ENCODE data around the gene C11orf68. TPM values are rescaled to one million over a fixed set of nuclear protein-coding genes. Genes with fewer than 3 reads are reported as not detected.

The C11orf68 gene
- total and polyA plus RNA-seq, 10 of the 15 experiments (the other 5 are each of a cell fraction or from before 2014, with no cell fraction given): 3.0 to 25.4 (median 16.7) TPM

DNA sequence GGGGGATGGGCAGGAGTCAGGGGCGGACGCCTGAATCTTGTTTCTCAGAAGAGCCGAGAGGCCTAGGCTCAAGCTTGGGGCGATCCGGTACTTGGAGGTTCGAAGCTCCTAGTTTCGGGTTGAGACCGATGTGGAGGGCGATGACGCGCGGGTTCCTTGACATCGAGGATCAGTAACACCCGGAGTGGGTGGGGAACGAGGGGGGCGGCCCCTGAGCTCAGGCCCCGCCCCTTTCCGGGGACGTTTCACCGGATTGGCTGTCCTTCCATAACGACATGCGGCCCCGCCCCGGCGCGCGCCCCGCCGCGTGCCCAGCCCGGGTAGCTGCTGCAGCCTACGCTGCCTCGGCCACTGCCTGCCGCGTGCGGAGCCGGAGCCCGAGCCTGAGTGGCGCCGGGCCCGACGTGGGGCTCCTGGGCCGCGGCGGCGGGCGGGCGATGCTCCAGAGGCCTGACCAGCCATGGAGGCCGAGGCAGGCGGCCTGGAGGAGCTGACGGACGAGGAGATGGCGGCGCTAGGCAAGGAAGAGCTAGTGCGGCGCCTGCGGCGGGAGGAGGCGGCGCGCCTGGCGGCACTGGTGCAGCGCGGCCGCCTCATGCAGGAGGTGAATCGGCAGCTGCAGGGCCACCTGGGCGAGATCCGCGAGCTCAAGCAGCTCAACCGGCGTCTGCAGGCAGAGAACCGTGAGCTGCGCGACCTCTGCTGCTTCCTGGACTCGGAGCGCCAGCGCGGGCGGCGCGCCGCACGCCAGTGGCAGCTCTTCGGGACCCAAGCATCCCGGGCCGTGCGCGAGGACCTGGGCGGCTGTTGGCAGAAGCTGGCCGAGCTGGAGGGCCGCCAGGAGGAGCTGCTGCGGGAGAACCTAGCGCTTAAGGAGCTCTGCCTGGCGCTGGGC lies 28.3 kb downstream of the C11orf68 start, which contains the start of gene CCDC85B (continued):
- TF ChIP-seq NFYB (IDR thresholded peaks at IDR 0.05; ENCODE audit: insufficient read depth, low read depth, low read length) (peak; percentile 42; the same call in 1 of the 2 replicates), EP300 (IDR thresholded peaks at IDR 0.05; ENCODE audit: borderline replicate concordance in 1 of 2, control insufficient read depth in 1 of 2, low read depth in 2 of 2, low read length in 2 of 2) (no peak), NR2F1 (conservative IDR thresholded peaks at IDR 0.05) (peak; percentile 49; the same call in 1 of the 2 replicates), MEF2A (IDR thresholded peaks at IDR 0.05; ENCODE audit: insufficient read depth, low read depth, low read length) (no peak), CHD2 (IDR thresholded peaks at IDR 0.05; ENCODE audit: borderline replicate concordance, low read depth, low read length) (no peak), WRNIP1 (IDR thresholded peaks at IDR 0.05; ENCODE audit: borderline replicate concordance, low read depth, low read length) (no peak), SUZ12 (IDR thresholded peaks at IDR 0.05; ENCODE audit: unreplicated experiment) (no peak), IKZF1 (conservative IDR thresholded peaks at IDR 0.05) (peak; percentile 84), SREBF2 (IDR thresholded peaks at IDR 0.05; ENCODE audit: low read length) (no peak), ZNF24 (IDR thresholded peaks at IDR 0.05) (0 out of 2 replicates have a peak, but pooled peaks have one; percentile 51), SREBF1 (IDR thresholded peaks at IDR 0.05; ENCODE audit: low read length) (no peak), CBFB (IDR thresholded peaks at IDR 0.05; ENCODE audit: low read depth) (no peak), ATF7 (IDR thresholded peaks at IDR 0.05; ENCODE audit: low read depth) (peak; percentile 59; the same call in 1 of the 2 replicates), MTA3 (IDR thresholded peaks at IDR 0.05; ENCODE audit: borderline replicate concordance, low read length) (no peak), NFYA (IDR thresholded peaks at IDR 0.05; ENCODE audit: borderline replicate concordance, low read depth, low read length) (no peak), ASH2L (IDR thresholded peaks at IDR 0.05; ENCODE audit: borderline replicate concordance, low read depth) (0 out of 2 replicates have a peak, but pooled peaks have one; percentile 46)
- TF ChIP-seq, protein P1, sequence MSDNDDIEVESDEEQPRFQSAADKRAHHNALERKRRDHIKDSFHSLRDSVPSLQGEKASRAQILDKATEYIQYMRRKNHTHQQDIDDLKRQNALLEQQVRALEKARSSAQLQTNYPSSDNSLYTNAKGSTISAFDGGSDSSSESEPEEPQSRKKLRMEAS (IDR thresholded peaks at IDR 0.05; ENCODE audit: low read depth, low read length): peak; percentile 87
- TF ChIP-seq, protein P2, sequence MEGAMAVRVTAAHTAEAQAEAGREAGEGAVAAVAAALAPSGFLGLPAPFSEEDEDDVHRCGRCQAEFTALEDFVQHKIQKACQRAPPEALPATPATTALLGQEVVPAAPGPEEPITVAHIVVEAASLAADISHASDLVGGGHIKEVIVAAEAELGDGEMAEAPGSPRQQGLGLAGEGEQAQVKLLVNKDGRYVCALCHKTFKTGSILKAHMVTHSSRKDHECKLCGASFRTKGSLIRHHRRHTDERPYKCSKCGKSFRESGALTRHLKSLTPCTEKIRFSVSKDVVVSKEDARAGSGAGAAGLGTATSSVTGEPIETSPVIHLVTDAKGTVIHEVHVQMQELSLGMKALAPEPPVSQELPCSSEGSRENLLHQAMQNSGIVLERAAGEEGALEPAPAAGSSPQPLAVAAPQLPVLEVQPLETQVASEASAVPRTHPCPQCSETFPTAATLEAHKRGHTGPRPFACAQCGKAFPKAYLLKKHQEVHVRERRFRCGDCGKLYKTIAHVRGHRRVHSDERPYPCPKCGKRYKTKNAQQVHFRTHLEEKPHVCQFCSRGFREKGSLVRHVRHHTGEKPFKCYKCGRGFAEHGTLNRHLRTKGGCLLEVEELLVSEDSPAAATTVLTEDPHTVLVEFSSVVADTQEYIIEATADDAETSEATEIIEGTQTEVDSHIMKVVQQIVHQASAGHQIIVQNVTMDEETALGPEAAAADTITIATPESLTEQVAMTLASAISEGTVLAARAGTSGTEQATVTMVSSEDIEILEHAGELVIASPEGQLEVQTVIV (IDR thresholded peaks at IDR 0.05; ENCODE audit: borderline replicate concordance, partially characterized antibody): no peak
- TF ChIP-seq, protein P3, sequence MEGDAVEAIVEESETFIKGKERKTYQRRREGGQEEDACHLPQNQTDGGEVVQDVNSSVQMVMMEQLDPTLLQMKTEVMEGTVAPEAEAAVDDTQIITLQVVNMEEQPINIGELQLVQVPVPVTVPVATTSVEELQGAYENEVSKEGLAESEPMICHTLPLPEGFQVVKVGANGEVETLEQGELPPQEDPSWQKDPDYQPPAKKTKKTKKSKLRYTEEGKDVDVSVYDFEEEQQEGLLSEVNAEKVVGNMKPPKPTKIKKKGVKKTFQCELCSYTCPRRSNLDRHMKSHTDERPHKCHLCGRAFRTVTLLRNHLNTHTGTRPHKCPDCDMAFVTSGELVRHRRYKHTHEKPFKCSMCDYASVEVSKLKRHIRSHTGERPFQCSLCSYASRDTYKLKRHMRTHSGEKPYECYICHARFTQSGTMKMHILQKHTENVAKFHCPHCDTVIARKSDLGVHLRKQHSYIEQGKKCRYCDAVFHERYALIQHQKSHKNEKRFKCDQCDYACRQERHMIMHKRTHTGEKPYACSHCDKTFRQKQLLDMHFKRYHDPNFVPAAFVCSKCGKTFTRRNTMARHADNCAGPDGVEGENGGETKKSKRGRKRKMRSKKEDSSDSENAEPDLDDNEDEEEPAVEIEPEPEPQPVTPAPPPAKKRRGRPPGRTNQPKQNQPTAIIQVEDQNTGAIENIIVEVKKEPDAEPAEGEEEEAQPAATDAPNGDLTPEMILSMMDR (IDR thresholded peaks at IDR 0.05 in 2 of 3, conservative IDR thresholded peaks at IDR 0.05 in 1 of 3; ENCODE audit: control insufficient read depth in 2 of 3, extremely low read depth in 1 of 3, insufficient read depth in 1 of 3, low read depth in 3 of 3, low read length in 3 of 3): peak in 2 of 3 experiments; percentile 4 to 8; a peak in 2 of 6 replicates
- TF ChIP-seq, protein P4, sequence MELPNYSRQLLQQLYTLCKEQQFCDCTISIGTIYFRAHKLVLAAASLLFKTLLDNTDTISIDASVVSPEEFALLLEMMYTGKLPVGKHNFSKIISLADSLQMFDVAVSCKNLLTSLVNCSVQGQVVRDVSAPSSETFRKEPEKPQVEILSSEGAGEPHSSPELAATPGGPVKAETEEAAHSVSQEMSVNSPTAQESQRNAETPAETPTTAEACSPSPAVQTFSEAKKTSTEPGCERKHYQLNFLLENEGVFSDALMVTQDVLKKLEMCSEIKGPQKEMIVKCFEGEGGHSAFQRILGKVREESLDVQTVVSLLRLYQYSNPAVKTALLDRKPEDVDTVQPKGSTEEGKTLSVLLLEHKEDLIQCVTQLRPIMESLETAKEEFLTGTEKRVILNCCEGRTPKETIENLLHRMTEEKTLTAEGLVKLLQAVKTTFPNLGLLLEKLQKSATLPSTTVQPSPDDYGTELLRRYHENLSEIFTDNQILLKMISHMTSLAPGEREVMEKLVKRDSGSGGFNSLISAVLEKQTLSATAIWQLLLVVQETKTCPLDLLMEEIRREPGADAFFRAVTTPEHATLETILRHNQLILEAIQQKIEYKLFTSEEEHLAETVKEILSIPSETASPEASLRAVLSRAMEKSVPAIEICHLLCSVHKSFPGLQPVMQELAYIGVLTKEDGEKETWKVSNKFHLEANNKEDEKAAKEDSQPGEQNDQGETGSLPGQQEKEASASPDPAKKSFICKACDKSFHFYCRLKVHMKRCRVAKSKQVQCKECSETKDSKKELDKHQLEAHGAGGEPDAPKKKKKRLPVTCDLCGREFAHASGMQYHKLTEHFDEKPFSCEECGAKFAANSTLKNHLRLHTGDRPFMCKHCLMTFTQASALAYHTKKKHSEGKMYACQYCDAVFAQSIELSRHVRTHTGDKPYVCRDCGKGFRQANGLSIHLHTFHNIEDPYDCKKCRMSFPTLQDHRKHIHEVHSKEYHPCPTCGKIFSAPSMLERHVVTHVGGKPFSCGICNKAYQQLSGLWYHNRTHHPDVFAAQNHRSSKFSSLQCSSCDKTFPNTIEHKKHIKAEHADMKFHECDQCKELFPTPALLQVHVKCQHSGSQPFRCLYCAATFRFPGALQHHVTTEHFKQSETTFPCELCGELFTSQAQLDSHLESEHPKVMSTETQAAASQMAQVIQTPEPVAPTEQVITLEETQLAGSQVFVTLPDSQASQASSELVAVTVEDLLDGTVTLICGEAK (IDR thresholded peaks at IDR 0.05; ENCODE audit: borderline replicate concordance): no peak

Measured in GM12878 (cell line).